G401.6 (cell line): ENCODE measurements around the gene SRGAP1.
A peak's percentile ranks its signal among the peaks of the same experiment; 100 is the strongest.
"Not testable (repeated sequence)": the region's sequence is repeated elsewhere in the genome, so short reads cannot be mapped to it uniquely, and the experiment has no call there.

Experiments
- FAIRE-seq: peaks from 2 replicates; lab custom pipeline; 2012; peaks lifted over from hg19 to GRCh38; lab: Jason Lieb, UNC

The SRGAP1 gene

GRCh38 chr12:64057706-64058105 is 213.2 kb downstream of the SRGAP1 start:
- FAIRE-seq, result no peak

DNA sequence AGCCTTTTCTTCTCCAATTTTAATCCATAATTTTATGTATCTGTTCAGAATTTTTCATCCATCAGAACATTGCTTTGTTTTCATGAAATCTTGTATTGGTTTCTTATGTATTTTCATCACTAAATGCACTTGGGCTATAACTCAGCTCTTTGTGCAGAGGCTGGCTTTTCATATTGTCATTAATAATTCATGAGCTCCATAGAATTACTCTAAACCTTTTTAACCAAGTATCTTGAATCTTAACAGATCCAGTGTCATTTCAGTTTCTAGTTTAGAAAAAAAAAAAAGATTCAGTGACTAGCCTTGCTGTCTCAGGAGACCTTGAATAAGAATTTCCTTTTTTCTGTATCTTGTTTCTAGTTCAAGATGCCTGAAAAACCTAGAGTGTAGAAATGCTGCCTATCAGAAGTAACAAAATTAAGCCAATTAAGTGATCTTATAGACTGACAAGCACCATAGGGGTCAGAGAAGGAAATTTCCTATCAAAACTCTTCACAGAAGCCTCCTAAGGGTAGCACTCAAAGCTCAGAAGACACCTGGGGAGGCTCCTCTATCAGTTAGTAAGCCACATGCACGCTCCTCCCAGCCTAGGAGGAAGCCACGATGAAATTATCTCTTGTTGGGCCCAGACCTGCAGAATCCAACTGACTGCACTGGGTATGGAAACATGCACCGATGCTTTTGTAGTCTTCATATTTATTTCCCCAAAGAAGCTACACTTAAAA is 214.2 kb downstream of the SRGAP1 start:
- no peak for FAIRE-seq

- no peak for FAIRE-seq
These were observed 215.2 kb downstream of the SRGAP1 start for GRCh38 chr12:64059685-64060084.

DNA sequence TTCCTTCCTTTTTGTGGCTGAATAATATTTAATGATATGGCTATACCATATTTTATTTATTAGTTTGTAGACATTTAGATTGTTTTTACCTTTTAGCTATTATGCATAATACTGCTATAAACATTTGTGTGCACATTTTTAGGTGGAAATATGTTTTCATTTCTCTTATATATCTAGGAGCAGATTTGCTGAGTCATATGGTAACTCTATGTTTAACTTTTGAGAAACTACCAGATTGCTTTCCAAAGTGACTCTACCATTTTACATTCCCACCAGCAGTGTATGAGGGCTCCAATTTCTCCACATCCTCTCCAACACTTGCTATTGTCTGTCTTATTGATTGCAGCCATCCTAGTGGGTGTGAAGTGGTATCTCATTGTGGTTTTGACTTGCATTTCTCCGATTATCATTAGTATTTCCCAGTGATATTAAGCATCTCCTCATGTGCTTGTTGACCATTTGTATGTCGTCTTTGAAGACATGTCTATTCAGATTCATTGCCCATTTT is 217.4 kb downstream of the SRGAP1 start:
- no peak for FAIRE-seq

GRCh38 chr12:64063121-64063520 is 218.6 kb downstream of the SRGAP1 start:
- no peak for FAIRE-seq

- FAIRE-seq, result no peak
These were observed 219.7 kb downstream of the SRGAP1 start for GRCh38 chr12:64064240-64064639.

- no peak for FAIRE-seq
These were observed 220.2 kb downstream of the SRGAP1 start for GRCh38 chr12:64064706-64065105.

DNA sequence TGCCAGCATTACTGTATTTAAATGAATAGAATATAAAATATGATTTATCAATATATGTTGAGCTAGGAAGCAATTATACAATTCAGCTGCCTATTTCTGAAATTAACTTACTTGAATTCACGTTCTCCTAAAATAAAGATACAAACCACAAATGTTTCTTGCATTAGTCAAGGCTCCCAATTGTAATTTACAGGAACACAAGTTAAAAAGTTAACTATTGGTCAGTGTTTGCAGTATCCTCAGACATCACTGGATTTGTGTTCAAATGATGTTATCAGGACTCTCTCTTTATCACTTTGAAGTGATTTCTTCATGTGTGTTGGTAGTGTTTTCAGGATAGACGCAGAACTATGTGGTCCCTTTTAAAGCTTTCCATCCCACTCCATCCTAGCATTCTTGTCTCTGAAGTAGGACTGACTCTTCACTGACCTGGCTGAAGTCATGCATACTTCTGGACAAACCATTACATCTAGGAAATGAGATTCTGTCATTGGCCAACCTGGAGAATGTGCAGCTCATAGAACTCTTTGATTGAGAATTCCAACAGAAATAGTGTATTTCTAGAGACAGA is 221.5 kb downstream of the SRGAP1 start:
- no peak for FAIRE-seq

DNA sequence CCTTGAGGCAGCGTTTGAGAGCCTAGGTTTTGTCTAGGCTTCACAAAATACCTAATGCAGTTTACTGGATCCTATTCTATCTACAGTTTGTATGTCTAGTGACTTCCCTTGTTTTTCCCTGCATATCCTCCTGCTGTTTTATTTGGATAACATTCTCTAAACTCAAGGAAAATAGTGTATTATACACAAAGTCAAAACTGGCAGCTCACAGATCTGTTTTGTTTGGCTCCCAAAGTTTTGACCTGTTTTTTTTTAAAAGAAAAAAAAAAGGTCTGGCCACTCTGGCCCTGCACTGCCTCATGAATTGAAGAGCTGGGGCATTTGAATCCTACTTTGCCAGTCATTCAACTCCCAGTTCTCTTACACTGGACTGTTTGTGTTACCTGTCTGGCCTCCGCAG is 222.3 kb downstream of the SRGAP1 start:
- FAIRE-seq, result no peak

GRCh38 chr12:64070454-64070853 is 226.0 kb downstream of the SRGAP1 start:
- no peak for FAIRE-seq

DNA sequence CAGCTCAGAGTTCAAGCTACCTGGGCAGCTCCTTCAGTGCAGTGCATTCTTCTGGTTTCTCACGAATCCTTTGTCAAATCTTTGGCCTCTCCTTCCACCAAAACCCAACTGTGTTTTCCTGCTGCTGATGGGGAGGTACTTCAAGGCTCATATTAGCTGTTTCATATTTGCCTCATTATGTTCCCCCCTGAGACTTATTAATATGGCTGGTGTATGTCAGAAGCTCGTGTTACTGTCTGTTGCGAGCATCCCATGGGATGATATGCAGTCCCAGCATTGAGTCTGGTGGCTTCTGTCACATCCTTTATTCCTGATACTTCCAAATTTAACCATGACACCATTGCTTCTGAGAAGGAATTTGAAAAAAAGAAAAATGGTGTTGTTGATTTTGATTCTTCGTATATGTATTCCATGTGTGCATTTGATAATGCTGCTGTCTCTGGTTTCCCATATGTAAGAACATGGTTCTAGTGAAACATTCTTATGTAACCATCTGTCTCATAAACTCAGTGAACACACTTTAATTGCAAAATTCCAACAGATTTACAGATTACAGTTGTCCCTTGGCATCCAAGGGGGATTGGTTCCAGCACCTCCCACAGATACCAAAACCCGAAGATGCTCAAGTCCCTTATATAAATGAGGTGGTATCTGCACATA is 228.5 kb downstream of the SRGAP1 start:
- FAIRE-seq, result no peak

DNA sequence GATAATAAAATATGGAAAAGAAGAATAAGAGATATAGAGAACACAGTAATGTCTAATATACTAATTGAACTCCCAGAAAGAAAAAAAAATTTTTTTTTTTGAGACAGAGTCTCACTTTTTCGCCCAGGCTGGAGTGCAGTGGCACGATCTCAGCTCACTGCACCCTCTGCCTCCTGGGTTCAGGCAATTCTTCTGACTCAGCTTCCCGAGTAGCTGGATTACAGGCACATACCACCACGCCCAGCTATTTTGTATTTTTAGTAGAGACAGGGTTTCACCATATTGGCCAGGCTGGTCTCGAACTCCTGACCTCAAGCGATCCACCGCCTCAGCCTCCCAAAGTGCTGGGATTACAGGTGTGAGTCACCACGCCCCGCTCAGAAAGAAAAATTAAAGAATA is 232.1 kb downstream of the SRGAP1 start:
- FAIRE-seq, result not testable (repeated sequence)

DNA sequence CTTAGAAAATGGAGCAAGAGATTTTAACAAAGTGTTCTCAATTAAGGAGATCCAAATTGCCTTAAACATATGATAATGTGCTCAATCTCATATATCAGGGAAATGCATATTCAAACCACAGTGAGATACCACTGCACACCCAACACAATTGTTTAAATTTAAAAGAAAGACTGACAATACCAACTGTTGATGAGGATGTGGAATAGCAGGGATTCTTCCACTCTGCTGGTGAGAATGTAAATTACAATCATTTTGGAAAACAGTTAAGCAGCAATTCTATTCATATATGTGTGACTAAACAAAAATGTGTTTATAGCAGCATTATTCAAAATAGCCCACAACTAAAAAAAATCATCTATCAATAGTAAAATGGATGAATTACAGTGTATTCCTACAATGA is 233.4 kb downstream of the SRGAP1 start:
- FAIRE-seq, result peak; percentile 19

GRCh38 chr12:64080319-64081007 is 236.0 kb downstream of the SRGAP1 start:
- no peak for FAIRE-seq

- FAIRE-seq, result no peak
These were observed 236.5 kb downstream of the SRGAP1 start for GRCh38 chr12:64081008-64081404.

GRCh38 chr12:64082116-64082515 is 237.6 kb downstream of the SRGAP1 start:
- FAIRE-seq, result no peak

GRCh38 chr12:64082866-64083268 is 238.4 kb downstream of the SRGAP1 start:
- no peak for FAIRE-seq

GRCh38 chr12:64083285-64084210 is 239.0 kb downstream of the SRGAP1 start:
- FAIRE-seq, result no peak

GRCh38 chr12:64085154-64085553 is 240.7 kb downstream of the SRGAP1 start:
- no peak for FAIRE-seq

DNA sequence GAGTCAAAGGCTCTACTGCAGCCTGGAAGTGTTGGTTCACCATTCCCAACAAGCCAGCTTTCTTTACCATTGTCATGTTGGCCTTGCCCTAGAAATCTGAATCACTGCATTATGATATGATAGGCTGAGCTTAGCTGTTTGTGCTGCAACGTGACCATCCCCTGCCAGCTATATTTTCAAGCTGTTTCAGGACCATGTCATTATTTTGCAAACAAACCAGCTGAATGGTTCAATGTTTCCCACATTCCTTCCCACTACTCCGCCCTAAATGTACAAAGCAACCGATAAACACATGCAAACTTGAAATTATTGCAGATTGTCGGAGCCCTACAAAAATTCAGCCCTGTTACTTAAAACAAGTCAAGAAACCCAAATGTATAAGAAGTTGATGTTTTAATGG is 241.5 kb downstream of the SRGAP1 start:
- no peak for FAIRE-seq

DNA sequence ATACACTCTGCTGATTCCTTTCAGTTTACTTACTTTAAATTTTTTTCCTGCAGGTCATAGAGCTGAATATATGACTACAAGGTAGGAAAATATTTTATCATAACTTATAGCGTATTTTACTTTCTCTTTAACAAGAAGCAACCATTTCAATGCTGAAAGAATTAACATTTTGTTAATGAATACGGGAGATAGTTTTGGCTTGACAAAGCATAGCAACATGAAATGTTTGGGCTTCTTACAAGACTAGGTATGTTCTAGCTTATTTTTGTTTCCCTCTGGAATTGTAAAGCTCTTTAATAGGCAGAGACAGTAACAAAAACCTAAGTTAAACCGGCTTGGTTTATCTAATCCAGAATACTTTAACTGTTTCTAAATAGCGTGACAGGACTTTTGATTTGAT is 242.4 kb downstream of the SRGAP1 start:
- no peak for FAIRE-seq

DNA sequence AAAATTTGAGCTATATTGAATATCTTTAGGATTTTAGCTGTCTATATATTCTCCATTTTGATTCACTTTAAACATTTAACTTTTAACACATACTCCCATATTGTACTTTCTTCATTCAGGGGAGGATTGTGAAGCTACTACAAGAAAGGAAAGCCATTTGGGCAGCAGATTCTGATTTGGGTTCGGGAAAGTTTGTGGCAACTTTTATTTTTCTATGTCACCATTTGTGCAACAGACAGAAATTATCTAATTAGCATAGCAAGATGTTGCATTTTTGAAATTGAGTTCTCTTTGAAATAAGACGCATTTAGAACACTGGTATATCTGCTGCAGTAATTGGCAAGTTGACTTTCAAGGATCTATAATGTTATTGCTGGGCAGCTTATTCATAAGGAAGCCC is 243.3 kb downstream of the SRGAP1 start:
- FAIRE-seq, result no peak
